Gastrocnemius medialis (tissue), 4 donors: ENCODE results near the gene CDH4.

Experiments used
- POLR2A ChIP-seq, 2 donors: fragments of 450-650 bp; IDR thresholded peaks; one replicate each; pipeline ENCODE4 v1.6.1; 2017; ENCODE audit warnings: antibody characterized with exemption in 2 of 2, mild to moderate bottlenecking in 2 of 2, moderate library complexity in 2 of 2
- TF ChIP-seq, protein P1 (sequence below), 5 experiments: fragments of 450-650 bp in 3 of 5; fragments of 200-600 bp in 2 of 5; sonication (generic) in 2 of 5; IDR thresholded peaks in 4 of 5; conservative IDR thresholded peaks in 1 of 5; 1 replicate in 4 of 5; 2 replicates in 1 of 5; pipeline ENCODE4 v1.5.1; 2016 to 2019; ENCODE audit warnings: antibody characterized with exemption in 5 of 5, mild to moderate bottlenecking in 3 of 5, moderate library complexity in 3 of 5

DNA sequence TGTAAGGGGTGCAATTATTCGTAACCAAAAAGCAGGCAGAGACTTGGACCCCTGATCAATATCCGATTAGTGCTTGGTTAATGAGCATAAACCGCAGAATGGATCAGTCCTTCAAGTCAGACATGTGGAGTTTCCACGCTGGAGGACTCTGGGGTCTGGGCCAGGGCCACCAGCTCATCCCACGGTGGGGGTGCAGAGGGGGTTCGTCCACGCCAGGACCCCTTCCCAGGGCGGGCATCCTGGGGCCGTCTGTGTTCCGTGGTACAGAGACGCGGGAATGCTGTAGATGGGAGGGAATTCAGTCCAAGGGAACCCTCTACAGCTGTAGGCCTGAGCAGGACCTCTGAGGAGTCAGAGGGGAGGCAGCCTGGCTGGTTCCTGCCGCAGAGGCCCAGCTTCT lies 615.9 kb downstream of the CDH4 start:
- TF ChIP-seq POLR2A (IDR thresholded peaks at IDR 0.05), result no peak
- TF ChIP-seq, protein P1, sequence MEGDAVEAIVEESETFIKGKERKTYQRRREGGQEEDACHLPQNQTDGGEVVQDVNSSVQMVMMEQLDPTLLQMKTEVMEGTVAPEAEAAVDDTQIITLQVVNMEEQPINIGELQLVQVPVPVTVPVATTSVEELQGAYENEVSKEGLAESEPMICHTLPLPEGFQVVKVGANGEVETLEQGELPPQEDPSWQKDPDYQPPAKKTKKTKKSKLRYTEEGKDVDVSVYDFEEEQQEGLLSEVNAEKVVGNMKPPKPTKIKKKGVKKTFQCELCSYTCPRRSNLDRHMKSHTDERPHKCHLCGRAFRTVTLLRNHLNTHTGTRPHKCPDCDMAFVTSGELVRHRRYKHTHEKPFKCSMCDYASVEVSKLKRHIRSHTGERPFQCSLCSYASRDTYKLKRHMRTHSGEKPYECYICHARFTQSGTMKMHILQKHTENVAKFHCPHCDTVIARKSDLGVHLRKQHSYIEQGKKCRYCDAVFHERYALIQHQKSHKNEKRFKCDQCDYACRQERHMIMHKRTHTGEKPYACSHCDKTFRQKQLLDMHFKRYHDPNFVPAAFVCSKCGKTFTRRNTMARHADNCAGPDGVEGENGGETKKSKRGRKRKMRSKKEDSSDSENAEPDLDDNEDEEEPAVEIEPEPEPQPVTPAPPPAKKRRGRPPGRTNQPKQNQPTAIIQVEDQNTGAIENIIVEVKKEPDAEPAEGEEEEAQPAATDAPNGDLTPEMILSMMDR (IDR thresholded peaks at IDR 0.05 in 4 of 5, conservative IDR thresholded peaks at IDR 0.05 in 1 of 5), result no peak
